Activated T-helper 1 cell treated with Interleukin-2 at 50 U/mL for 16 hours (primary cell): Measurements from ENCODE around the gene NCKIPSD.
"Not testable (repeated sequence)": the region's sequence is repeated elsewhere in the genome, so short reads cannot be mapped to it uniquely, and the experiment has no call there.

Experiments
- DNase-seq: peaks from one replicate; pipeline ENCODE4 v3.0.0-alpha.2; 2020; ENCODE audit warnings: low read depth

The NCKIPSD gene

GRCh38 chr3:48685603-48686511, at the start of gene NCKIPSD:
Gene NCKIPSD, minus strand, starts transcription at chr3:48685915. Its CDS starts 108 bp downstream, at chr3:48685807.
- peak; percentile 89 for DNase-seq

GRCh38 chr3:48735075-48735767, 49.5 kb upstream of the NCKIPSD start:
- DNase-seq, result not testable (repeated sequence)

- DNase-seq, result not testable (repeated sequence)
These were observed 48.8 kb upstream of the NCKIPSD start for GRCh38 chr3:48734541-48734940.

- DNase-seq, result not testable (repeated sequence)
These were observed 48.2 kb upstream of the NCKIPSD start for GRCh38 chr3:48733752-48734518.

GRCh38 chr3:48727511-48727910, 41.8 kb upstream of the NCKIPSD start:
- DNase-seq, result no peak

- DNase-seq, result not testable (repeated sequence)
These were observed 39.6 kb upstream of the NCKIPSD start for GRCh38 chr3:48725185-48725855.

GRCh38 chr3:48723725-48724124, 38.0 kb upstream of the NCKIPSD start:
- DNase-seq, result no peak

- DNase-seq, result not testable (repeated sequence)
These were observed 37.6 kb upstream of the NCKIPSD start for GRCh38 chr3:48723293-48723692.

- DNase-seq, result peak; percentile 98
These were observed 31.4 kb upstream of the NCKIPSD start, which contains the start of gene IP6K2 for GRCh38 chr3:48716982-48717746. Gene IP6K2, minus strand, starts transcription at chr3:48717221. Its CDS starts 21,930 bp downstream, at chr3:48695291.

- no peak for DNase-seq
These were observed 30.8 kb upstream of the NCKIPSD start for GRCh38 chr3:48716508-48716981.

- DNase-seq, result no peak
These were observed 29.6 kb upstream of the NCKIPSD start for GRCh38 chr3:48715174-48715800.

GRCh38 chr3:48711727-48712126, 26.0 kb upstream of the NCKIPSD start:
- no peak for DNase-seq

GRCh38 chr3:48709051-48709461, 23.3 kb upstream of the NCKIPSD start:
- DNase-seq, result no peak

- DNase-seq, result no peak
These were observed 22.8 kb upstream of the NCKIPSD start for GRCh38 chr3:48708481-48708889.

GRCh38 chr3:48707157-48707556, 21.4 kb upstream of the NCKIPSD start:
- no peak for DNase-seq

GRCh38 chr3:48702320-48702920, 16.7 kb upstream of the NCKIPSD start:
- DNase-seq, result no peak

- no peak for DNase-seq
These were observed 15.2 kb upstream of the NCKIPSD start for GRCh38 chr3:48700731-48701405.

- DNase-seq, result no peak
These were observed 13.2 kb upstream of the NCKIPSD start for GRCh38 chr3:48698891-48699290.

- DNase-seq, result no peak
These were observed 12.2 kb upstream of the NCKIPSD start for GRCh38 chr3:48697952-48698351.
